AG09319 (cell line): Measurements from ENCODE around the gene ST6GALNAC4.
"Not testable (repeated sequence)": the region's sequence is repeated elsewhere in the genome, so short reads cannot be mapped to it uniquely, and the experiment has no call there.

Experiments
- DNase-seq: peaks from one replicate; pipeline ENCODE4 v3.0.0-alpha.2; 2010; ENCODE audit warnings: low read depth; ENCODE audit errors: extremely low read depth
- TF ChIP-seq, protein P1 (sequence below): IDR thresholded peaks from 2 replicates; pipeline ENCODE4 v1.5.1; 2011; ENCODE audit warnings: low read depth, mild to moderate bottlenecking, inconsistent platforms, low read length, moderate library complexity

ST6GALNAC4 gene

GRCh38 chr9:127883959-127884358, 32.9 kb downstream of the ST6GALNAC4 start:
- TF ChIP-seq, protein P1, sequence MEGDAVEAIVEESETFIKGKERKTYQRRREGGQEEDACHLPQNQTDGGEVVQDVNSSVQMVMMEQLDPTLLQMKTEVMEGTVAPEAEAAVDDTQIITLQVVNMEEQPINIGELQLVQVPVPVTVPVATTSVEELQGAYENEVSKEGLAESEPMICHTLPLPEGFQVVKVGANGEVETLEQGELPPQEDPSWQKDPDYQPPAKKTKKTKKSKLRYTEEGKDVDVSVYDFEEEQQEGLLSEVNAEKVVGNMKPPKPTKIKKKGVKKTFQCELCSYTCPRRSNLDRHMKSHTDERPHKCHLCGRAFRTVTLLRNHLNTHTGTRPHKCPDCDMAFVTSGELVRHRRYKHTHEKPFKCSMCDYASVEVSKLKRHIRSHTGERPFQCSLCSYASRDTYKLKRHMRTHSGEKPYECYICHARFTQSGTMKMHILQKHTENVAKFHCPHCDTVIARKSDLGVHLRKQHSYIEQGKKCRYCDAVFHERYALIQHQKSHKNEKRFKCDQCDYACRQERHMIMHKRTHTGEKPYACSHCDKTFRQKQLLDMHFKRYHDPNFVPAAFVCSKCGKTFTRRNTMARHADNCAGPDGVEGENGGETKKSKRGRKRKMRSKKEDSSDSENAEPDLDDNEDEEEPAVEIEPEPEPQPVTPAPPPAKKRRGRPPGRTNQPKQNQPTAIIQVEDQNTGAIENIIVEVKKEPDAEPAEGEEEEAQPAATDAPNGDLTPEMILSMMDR: no peak

DNA sequence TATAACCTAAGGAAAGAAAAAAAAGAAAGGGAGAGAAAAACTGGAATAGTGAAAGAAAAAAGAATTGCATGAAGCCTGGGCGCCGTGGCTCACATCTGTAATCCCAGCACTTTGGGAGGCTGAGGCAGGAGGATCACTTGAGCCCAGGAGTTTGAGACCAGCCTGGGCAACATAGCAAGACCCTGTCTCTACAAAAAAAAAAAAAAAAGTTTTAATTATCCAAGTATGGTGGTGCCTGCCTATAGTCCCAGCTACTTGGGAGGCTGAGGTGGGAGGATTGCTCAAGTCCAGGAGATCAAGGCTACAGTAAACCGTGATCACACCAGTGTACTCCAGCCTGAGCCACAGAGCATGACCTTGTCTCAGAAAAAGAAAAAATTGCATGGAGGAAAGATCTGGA, 35.1 kb downstream of the ST6GALNAC4 start:
- DNase-seq: not testable (repeated sequence)

More at GRCh38 chr9:127883959-127884358, 32.9 kb downstream of the ST6GALNAC4 start:
- no peak for DNase-seq

DNA sequence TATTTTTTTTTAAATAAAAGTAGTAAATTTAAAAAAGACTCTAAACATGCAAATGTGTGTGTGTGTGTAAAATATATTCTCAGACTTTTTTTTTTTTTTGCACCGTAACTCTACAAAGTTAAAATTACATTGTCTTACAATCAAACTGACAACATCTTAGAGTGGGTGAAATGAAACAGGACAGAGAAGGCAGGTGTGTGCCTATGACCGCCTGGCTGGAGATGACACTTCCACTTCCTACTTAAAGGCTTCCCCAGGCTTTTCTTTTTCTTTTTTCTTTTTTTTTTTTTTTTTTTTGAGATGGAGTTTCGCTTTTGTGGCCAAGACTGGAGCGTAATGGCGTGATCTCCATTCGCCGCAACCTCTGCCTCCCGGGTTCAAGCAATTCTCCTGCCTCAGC, 36.7 kb downstream of the ST6GALNAC4 start:
- no peak for DNase-seq
- TF ChIP-seq, protein P1: no peak

- no peak for DNase-seq
- TF ChIP-seq, protein P1: no peak
Measured at GRCh38 chr9:127878652-127879390, 38.0 kb downstream of the ST6GALNAC4 start.

DNA sequence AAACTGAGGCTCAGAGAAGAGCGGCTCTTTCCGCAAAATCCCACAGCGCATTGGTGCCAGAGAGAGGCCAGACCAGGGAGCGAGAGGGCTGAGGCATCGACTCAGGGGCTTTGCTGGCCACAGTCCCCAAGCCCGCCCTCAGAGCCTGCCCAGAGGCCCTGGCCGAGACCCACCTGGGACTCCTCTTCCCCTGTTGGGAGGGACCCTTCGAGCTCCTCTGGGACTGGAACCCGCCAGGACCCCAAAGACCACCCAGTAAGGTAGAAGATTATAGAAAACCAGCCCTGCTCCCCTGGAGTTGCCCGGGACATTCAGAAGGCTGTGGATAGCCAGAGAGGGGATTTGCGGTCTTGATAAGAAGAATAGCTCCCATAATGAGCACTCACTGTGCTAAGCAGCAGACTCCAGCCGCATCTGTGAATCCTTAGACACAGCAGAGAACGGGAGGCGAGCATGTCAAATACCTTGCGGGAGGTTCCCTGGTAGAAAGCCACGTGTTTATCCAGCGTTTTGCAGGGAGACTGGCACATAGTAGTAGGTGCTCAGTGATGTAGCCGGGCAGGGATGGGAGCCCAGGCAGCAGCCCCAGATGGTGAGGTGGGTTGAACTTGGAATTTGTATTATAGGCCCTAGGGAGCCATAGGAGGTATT, 38.7 kb downstream of the ST6GALNAC4 start:
- TF ChIP-seq, protein P1: no peak
- no peak for DNase-seq

- DNase-seq: no peak
Measured at GRCh38 chr9:127877566-127877998, 39.3 kb downstream of the ST6GALNAC4 start, which contains the start of gene AK1. AK1 (minus strand) TSS chr9:127877675; CDS start chr9:127874617, 3,058 bp downstream.

GRCh38 chr9:127876764-127877562, 39.9 kb downstream of the ST6GALNAC4 start:
- TF ChIP-seq, protein P1: no peak
- DNase-seq: no peak

More at GRCh38 chr9:127877566-127877998, 39.3 kb downstream of the ST6GALNAC4 start, which contains the start of gene AK1:
- TF ChIP-seq, protein P1: no peak
